ENCODE data around the gene PCDHGA1. TPM values are rescaled to one million over a fixed set of nuclear protein-coding genes. Genes with fewer than 3 reads are reported as not detected.
"Not testable (repeated sequence)": the region's sequence is repeated elsewhere in the genome, so short reads cannot be mapped to it uniquely, and the experiment has no call there.

Gene PCDHGA1
- total RNA-seq, 1 donor from 2014 or later, result 3.3 TPM

GRCh38 chr5:141345327-141345726, 15.0 kb downstream of the PCDHGA1 start:
- DNase-seq (ENCODE audit: low spot score in 2 of 2) (no peak), FAIRE-seq (no peak)

GRCh38 chr5:141346017-141346416, 15.7 kb downstream of the PCDHGA1 start:
- not testable (repeated sequence) for FAIRE-seq; DNase-seq (ENCODE audit: low spot score in 2 of 2)

- FAIRE-seq, result no peak
- peak in 1 of 2 donors; percentile 58 for DNase-seq (ENCODE audit: low spot score in 2 of 2)
These were observed 19.8 kb downstream of the PCDHGA1 start, which contains the start of gene PCDHGB1 for GRCh38 chr5:141349917-141350619. PCDHGB1 (plus strand) TSS chr5:141350099; CDS start chr5:141350261, 162 bp downstream.

- FAIRE-seq (no peak), DNase-seq (ENCODE audit: low spot score in 2 of 2) (no peak)
These were observed 21.3 kb downstream of the PCDHGA1 start for GRCh38 chr5:141351591-141351990.

GRCh38 chr5:141354900-141355469, 24.7 kb downstream of the PCDHGA1 start, which contains the start of gene PCDHGA4:
PCDHGA4 (plus strand) TSS chr5:141355021; CDS start chr5:141355108, 87 bp downstream.
- FAIRE-seq (no peak), DNase-seq (ENCODE audit: low spot score in 2 of 2) (no peak)

GRCh38 chr5:141355641-141356040, 25.3 kb downstream of the PCDHGA1 start:
- FAIRE-seq, result no peak

GRCh38 chr5:141356133-141356532, 25.8 kb downstream of the PCDHGA1 start:
- FAIRE-seq (no peak), DNase-seq (ENCODE audit: low spot score in 2 of 2) (no peak)

More at GRCh38 chr5:141355641-141356040, 25.3 kb downstream of the PCDHGA1 start:
- no peak for DNase-seq (ENCODE audit: low spot score in 2 of 2)

- no peak for FAIRE-seq
- DNase-seq (ENCODE audit: low spot score in 2 of 2), result no peak
These were observed 26.6 kb downstream of the PCDHGA1 start for GRCh38 chr5:141356950-141357349.

- no peak for DNase-seq (ENCODE audit: low spot score in 2 of 2)
These were observed 29.6 kb downstream of the PCDHGA1 start, which contains the start of gene PCDHGB2 for GRCh38 chr5:141359790-141360426. PCDHGB2 (plus strand) TSS chr5:141359994; CDS start chr5:141360136, 142 bp downstream.

GRCh38 chr5:141360685-141361084, 30.4 kb downstream of the PCDHGA1 start:
- DNase-seq (ENCODE audit: low spot score in 2 of 2) (no peak), FAIRE-seq (no peak)

More at GRCh38 chr5:141359790-141360426, 29.6 kb downstream of the PCDHGA1 start, which contains the start of gene PCDHGB2:
- FAIRE-seq, result no peak

- FAIRE-seq (no peak), DNase-seq (ENCODE audit: low spot score in 2 of 2) (no peak)
These were observed 32.4 kb downstream of the PCDHGA1 start for GRCh38 chr5:141362719-141363118.

GRCh38 chr5:141363952-141364660, 33.8 kb downstream of the PCDHGA1 start, which contains the start of gene PCDHGA5:
PCDHGA5 (plus strand) TSS chr5:141364162; CDS start chr5:141364331, 169 bp downstream.
- no peak for FAIRE-seq
- no peak for DNase-seq (ENCODE audit: low spot score in 2 of 2)

GRCh38 chr5:141366016-141366896, 35.9 kb downstream of the PCDHGA1 start:
- FAIRE-seq, result no peak
- DNase-seq (ENCODE audit: low spot score in 2 of 2), result no peak

GRCh38 chr5:141369994-141370848, 39.9 kb downstream of the PCDHGA1 start, which contains the start of gene PCDHGB3:
PCDHGB3 (plus strand) TSS chr5:141370242; CDS start chr5:141370395, 153 bp downstream.
- FAIRE-seq (no peak), DNase-seq (ENCODE audit: low spot score in 2 of 2) (no peak)

GRCh38 chr5:141371572-141372475, 41.5 kb downstream of the PCDHGA1 start:
- no peak for FAIRE-seq

GRCh38 chr5:141373673-141374317, 43.5 kb downstream of the PCDHGA1 start, which contains the start of gene PCDHGA6:
PCDHGA6 (plus strand) TSS chr5:141373891; CDS start chr5:141374084, 193 bp downstream.
- no peak for FAIRE-seq
- no peak for DNase-seq (ENCODE audit: low spot score in 2 of 2)

More at GRCh38 chr5:141371572-141372475, 41.5 kb downstream of the PCDHGA1 start:
- DNase-seq (ENCODE audit: low spot score in 2 of 2), result no peak

GRCh38 chr5:141374627-141375026, 44.3 kb downstream of the PCDHGA1 start:
- DNase-seq (ENCODE audit: low spot score in 2 of 2) (no peak), FAIRE-seq (no peak)
